GM12891 (cell line): ENCODE measurements around the gene VRK2.

Source experiments
- POLR2A ChIP-seq: IDR thresholded peaks from 2 replicates; pipeline ENCODE4 v1.6.1; 2011; ENCODE audit warnings: low read depth, low read length, control low read depth
- POLR2AphosphoS5 ChIP-seq: IDR thresholded peaks from 2 replicates; pipeline ENCODE4 v1.6.1; 2011; ENCODE audit warnings: low read depth, low read length, control low read depth
- TAF1 ChIP-seq: IDR thresholded peaks from 2 replicates; pipeline ENCODE4 v1.6.1; 2011; ENCODE audit warnings: low read depth, low read length, control low read depth

GRCh38 chr2:58097025-58097424 is 50.4 kb downstream of the VRK2 start:
- TF ChIP-seq POLR2A (no peak), TAF1 (no peak), POLR2AphosphoS5 (no peak)
